Measurements from ENCODE around the gene FOXN3.

The FOXN3 gene, protein sequence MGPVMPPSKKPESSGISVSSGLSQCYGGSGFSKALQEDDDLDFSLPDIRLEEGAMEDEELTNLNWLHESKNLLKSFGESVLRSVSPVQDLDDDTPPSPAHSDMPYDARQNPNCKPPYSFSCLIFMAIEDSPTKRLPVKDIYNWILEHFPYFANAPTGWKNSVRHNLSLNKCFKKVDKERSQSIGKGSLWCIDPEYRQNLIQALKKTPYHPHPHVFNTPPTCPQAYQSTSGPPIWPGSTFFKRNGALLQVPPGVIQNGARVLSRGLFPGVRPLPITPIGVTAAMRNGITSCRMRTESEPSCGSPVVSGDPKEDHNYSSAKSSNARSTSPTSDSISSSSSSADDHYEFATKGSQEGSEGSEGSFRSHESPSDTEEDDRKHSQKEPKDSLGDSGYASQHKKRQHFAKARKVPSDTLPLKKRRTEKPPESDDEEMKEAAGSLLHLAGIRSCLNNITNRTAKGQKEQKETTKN

DNA sequence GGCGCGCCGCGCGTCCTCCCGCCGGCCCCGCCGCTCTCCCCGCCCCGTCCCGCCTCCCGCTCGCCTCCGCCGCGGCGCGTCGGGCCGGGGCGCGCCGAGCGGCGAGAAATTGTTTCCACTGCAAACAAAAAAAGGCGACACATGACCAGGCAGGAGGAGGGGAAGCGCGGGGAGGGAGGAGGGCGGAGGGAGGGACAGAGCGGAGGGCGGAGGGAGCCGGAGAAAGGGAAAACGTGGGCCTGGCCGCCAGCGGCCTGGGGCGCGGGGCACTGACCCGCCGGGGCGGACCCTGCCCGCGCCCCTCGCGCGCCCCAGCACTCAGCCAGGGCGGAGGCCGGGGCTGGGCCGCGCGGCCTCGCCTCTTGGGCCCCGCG is at the start of gene FOXN3:
FOXN3 (minus strand) TSS at position 143 of the 374 bp plus-strand sequence. CDS start 4,757 bp downstream, outside the sequence.
- DNase-seq: peak; percentile 81

DNA sequence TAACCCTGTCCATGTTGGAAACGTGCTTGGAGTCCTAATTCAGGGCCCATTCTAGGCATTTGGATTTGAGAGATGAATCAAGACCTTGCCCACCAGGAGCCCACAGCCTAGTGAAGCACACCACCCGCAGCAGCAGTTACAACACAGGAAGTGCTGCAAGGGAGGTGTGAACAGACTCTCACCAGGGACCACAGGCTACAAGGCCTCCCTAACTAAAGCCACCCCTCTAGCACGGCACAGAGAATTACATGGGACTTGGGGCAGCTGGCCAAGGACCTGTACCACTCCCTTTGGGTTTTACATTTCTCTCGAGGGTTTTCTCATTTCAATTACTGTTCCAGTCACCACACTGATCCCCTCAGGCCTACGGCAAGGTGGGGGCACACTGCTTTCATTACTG is 49.5 kb upstream of the FOXN3 start:
- DNase-seq: no peak

DNA sequence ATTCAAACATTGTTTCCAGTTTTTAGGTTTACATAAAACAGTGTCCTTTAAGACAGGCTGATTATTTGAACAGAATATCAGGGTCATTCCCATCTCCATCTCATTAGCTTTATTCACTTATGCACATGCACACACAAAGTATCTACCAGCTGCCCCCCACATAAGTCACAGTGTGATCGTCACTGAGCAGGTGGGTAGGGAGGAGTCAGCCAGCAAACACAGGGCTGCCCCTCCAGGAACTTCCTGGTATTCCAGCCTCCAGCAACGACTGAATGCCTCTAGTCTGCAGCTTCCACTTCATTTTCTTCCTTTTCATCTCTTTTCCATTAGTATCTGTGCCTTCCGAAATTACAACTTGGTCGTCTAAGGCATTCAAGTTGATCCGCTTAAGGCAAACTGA is 48.8 kb upstream of the FOXN3 start:
- DNase-seq: no peak

DNA sequence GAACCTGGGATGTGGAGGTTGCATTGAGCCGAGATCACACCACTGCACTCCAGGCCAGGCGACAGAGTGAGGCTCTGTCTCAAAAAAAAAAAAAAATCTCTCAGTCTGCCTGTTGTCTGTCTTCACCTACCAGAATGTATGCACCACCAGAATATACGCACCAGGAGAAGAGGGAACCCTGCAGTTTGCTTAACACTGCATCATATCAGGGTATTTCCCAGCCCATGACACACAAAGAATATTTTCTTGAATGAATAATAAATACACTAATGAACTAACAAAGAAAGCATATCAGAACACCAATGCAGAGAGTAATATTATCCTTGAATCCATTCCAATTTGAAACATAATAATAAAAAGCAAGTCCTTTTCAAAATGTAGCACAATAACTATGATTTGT is 44.2 kb upstream of the FOXN3 start:
- no peak for DNase-seq

DNA sequence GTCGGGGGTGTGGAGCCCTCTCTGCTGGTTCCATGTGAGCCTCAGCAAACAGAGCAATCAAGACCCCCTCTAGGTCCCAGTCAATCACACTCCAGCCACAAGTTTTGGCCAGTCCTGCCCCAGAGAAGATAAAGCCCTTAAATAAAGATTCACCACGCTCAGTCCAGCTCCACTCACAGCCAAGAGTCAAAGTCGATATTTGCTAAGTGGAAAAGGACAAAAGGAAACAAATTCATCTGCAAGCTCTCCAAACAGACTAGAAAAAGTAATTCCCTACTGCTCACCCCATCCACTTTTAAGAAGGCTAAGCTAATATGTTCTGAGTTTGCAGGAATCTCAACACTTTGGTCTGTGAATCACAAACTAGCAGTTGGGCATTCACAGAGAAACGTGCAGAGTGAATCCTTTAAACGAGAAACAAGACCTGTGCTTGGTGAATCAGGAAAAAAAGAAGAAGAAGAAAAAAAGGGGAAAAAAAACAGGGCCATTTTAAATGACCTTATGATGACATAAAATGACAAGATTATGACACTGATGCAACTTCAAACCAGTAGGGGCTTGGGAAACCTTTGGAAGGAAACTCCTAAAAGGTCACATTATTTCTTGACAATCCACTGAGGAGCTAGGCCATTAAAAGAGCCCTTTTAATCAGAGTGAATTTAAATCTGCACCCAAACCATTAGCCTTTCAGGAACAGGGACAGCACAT is 41.8 kb upstream of the FOXN3 start:
- no peak for DNase-seq

DNA sequence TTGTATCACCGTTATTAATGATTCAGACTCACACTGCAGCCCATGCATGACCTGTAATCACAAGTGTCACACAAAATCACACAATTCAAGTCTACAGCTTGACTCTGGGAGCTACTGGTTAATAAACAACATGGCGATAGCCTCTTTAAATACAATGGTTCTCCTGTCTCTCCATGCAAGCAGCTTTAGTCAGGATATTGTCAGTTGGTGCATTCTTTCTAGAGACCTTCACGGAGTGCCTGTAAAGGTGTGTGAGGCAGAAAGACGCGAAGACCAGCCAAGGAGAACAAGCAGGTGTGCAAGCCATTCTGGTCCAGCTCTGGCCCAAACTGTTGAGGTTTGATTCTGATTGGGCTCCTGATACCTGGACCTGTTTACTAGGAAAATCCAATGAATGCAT is 40.0 kb upstream of the FOXN3 start:
- DNase-seq: no peak

DNA sequence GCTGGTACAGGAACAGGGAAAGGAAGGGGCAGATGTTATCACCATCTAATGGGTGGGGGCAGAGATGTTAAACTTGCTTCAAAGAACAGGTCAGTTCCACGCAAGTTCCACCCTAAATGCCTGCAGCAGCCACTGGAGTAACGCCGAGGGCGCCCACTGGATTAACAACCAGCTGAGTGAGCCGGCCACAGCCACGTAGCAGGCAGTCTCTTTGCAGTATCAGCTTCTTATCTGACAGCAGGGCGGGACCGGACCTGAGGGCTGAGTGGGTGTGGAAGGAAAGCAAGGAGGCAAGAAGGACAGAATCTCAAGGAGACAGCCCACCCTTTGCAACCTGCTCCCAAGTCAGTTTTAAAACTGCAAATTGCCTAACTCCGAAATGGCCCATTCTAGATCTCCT is 38.4 kb upstream of the FOXN3 start:
- no peak for DNase-seq

DNA sequence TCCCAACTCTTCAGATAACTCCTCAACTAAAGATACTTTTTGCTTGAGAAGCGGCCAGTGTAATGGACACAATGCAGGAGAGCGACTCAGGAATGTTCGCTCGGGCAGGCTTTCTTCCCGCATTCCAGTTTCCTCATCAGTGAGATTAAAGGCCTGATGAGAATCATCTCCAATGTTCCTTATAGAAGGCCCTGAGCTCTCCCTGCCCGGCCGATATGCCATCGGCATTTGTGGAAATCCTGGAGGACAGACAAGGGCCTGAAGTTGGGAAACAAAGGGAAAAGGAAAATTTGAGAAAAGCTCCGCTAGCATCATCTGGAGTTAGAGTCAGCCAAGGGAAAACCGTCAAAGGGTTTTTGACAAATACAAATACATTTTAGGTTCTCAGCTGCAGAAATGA is 38.0 kb upstream of the FOXN3 start:
- no peak for DNase-seq

DNA sequence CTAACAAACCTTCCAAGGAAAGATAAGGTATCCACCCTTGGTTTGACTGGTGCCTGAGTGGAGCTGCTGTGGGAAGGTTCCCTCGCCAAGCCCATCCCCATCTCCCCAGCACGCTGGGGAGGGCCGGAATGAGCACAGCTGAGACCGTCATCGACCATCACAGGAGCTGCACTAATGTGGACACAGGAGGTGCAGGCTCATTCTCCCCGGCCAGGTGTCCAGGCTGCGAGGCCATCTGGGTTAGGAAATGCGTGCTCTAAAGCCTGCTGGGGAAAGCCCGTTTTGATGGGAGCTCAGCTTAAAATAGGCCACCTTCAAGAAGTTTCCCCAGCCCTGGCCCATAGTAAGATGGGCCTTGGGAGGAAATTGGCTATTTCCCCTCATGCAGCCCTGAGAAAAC is 35.2 kb upstream of the FOXN3 start:
- no peak for DNase-seq

DNA sequence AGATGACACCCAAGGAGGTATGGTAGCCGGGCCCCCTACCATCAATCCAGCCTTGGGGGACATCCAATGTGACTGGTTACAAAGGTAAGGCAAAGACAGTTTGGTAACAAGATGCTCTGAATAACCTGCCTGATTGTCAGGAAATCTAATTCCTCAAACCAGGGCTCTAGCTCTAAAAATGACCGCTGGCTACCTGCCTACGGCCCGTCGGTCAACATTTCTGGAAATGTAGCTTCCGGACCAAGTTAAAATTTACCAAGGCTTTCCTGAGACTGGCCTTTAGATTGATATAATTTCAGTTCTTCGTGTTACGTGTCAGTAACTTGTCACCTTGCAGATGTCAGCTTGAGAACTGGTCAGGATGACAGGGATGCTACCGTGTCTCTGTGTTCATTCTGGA is 34.2 kb upstream of the FOXN3 start:
- DNase-seq: no peak

DNA sequence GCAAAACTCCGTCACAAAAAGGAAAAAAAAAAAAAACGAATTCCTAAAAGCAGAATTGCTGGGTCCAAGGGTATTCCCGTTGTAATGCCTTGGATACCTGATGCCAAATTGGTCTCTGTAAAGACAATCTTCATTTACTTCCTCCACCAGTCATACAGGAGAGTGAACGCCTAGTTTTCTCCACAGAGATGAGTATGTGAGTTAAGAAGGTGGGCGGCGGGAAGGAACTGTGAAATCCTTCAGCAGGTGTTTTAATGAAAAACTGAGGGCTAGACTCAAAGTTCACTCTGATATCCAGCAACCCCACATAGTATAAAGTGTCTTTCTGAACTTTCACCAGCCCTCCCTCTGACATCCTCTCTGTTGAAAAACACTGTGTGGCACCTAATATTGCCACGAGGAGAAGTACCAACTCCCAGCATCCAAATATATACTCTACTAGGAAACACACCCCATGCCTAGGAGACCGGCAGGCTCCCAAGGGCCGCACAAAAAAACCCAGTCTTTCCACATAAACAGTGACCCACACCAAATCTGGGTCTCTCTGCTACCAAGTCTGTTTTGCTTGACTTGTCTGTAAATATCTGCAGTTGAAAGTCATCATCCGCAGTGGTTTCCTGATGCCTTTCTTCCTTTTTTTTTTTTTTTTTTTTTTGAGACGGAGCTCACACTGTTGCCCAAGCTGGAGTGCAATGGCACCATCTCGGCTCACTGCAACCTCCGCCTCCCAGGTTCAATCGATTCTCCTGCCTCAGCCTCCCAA is 30.3 kb upstream of the FOXN3 start:
- DNase-seq: no peak

DNA sequence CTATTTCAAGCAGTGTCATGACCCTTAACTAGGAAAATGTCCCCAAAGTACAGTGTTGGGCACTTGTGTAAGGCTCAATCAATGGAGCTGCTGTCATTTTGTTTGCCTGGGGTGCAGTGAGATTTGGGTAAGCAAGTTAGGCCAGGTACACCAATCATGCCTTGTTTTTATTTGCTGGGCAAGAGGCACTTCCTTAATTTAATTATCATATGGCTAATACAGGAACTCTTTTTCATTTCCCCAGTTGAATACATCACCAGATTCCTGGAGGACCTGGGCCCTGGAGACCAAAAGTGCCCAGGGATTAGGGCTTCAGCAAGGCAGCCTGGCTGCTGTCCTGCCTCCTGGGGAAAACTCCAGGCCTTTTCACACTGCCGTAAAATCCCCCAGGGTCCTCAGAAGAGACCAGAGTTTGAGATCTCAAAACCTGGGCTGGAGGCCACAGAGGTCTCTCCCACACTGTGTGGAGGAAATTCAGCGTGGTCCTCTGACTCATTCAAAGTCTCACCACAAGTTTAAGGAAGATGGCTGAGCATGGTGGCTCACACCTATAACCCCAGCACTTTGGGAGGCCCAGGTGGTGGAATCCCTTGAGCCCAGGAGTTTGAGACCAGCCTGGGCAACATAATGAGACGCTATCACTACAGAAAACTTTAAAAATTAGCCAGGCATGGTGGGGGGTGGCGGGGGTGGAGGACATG is 28.4 kb upstream of the FOXN3 start:
- no peak for DNase-seq

DNA sequence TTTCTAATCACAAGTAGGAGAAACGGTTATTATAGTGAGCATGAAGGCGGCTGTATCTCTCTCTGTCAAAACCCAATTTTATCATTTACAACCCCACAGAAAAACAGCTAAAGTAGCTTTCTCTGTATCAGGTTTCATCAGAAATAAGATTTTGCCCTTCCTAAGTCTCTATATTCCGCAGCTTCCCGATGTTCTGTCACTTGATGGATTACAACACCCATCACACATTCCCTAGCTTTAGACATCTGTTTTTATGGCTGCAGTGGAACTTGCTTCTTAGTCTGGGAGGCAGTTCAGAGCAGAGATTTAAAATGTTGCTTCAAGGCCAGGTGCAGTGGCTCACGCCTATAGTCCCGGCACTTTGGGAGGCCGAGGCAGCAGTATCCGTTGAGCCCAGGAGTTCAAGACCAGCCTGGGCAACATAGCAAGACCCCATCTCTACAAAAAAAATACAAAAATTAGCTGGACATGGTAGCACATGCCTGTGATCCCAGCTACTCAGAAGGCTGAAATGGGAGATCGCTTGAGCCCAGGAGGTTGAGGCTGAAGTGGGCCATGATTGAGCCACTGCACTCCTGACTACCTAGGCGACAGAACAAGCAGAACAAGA is 27.6 kb upstream of the FOXN3 start:
- DNase-seq: no peak

DNA sequence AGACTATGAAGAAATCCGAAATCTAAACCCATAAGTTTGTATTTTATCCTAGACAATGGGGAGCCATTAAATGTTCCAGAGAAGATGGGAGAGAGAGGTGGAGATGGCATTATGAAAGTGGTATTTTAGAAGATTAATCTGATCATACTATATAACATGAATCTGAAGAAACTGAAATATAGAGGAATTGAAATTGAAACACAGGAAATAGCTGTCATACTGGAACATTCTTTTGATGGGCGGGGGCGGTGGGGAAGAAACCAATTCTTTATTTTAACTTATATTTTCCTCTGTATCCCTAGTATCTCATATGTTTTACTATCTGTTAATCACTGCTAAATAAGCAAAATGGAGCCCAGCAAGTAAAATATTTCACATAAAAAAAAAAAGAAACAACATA is 27.0 kb upstream of the FOXN3 start:
- no peak for DNase-seq

DNA sequence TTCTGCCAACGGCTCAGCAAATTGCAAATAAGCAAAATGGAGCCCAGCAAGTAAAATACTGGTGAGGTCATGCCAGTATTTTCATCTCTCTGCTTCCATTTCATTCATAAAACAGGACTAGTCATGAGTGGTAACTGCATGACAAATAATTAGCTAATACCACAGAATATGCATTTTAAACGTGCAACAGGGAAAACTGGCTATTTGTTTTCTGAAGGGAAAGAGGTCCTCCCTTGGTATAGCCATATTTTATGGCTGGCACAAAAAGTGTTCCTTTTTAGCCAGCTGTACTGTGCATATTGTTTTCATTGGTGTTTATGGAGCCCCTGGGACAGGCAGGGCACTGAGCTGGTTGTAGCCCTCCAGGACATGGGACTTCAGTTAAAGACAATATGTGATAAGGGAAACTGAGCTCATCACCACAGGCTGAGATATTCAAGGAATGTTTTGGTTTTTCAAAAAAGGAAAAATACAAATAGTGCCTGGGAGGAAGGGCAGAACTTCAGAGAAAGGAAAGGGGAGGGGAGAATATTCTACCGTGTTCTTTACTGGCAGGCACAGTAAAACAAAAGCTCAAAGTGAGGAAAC is 26.1 kb upstream of the FOXN3 start:
- DNase-seq: no peak

DNA sequence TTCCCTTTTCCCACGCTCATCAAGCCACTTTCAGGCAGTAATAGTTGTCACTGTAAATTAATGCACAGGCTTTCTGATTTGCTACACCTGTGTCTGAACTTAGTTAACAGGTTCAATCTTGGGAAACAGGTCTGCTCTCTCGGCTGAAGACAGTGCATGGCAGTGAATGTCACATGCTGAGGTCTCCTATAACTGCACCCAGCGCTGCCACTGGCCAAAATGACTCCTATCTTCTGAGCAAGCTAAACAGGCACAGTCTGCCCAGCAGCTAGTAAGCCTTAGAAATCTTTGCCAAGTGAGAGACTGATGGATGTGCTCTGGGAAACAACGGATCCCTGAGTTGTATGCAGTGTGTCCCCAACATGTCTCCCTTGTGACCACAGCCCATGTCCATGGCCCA is 25.2 kb upstream of the FOXN3 start:
- DNase-seq: no peak

DNA sequence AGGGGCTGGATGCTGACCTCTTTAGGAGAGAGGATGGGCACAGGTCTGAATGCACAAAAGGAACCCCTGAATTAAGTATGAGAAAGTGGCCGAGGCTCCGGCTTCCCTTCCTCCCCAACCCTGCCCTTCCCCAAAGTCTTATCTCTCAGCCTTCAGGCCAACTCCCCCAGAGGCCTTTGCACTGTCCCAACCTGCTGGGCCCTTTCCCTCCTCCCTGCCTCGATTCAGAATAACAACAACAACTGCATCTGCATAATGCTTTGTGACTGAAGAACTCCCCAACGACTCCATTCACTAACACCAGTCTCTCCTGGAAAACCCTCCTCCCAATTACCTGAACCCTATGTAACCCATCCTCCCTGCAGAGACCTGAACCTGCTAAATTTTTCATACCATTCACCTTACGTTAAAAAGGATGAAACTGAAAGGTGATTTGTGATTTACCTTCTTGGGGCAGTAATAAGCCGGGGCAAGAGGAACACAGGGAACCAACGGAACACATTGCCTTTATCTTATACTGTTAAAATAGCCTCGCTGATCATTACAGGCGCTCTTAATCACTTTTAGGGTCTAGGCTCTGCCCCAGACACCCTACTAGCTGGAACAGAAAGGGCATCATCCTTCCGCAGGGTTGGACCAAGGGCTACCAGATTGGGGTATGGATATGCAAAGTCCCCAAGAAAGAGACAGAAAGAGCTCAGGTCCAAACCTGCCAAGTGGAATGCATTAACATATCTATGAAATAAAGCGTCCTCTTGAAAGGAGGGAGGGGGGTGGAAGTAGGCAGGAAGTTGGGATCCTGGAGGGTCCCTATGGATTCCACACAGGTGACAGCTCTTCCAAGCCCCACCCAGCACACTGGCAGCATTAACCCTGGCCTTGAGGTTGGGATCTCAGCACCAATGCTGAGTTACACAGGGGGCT is 24.2 kb upstream of the FOXN3 start:
- DNase-seq: no peak

DNA sequence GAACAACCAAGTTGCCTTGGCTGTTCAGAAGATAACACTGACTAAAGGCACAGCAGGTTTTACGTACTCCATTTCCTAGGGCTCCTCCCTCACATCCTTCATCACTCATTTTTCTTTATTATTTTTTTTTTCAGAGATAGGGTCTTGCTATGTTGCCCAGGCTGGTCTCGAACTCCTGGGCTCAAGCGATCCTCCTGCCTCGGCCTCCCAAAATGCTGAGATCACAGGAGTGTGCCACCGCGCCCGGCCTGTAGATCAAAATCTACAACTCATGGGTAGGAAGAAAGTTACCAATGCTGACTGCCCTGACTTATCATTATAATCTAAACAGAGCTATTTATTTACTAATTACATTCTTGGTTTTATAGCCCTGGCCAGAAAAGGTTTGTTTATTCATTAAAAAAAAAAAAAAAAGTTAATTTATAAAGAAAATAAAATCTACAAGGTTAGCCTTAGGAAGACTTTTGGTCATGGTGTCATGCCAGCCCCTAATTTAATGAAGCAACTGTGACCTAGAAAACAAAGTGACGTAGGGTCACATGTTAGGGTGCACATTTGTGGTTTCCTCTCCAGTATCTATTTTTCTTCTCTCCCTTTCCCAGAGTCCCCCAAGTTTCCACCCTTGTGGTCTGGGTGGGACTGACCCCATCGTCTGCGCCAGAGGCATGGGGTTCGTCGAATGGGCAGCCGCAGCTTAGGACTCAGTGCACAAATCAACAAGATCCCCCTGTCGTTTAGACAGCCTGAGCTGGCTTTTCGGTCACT is 19.0 kb upstream of the FOXN3 start:
- DNase-seq: no peak

DNA sequence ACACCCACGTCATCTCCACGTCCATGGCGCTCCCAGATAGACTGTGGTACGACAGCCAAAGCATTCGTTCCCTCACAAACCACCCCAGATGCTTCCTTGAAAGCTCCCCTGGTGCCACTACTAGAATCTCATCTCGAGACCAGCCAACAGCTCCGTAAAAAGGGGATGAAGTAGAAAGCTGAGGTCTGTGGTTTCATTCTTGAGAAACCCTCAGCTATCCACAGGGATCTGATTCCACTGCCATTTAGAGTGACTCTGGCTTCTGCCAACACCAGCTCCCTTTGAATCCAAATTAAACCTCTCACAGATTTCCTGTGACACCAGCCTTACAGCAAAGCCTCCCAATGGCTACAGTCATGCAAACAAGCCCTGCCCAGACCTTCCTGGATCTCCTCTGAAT is 18.5 kb upstream of the FOXN3 start:
- DNase-seq: no peak

DNA sequence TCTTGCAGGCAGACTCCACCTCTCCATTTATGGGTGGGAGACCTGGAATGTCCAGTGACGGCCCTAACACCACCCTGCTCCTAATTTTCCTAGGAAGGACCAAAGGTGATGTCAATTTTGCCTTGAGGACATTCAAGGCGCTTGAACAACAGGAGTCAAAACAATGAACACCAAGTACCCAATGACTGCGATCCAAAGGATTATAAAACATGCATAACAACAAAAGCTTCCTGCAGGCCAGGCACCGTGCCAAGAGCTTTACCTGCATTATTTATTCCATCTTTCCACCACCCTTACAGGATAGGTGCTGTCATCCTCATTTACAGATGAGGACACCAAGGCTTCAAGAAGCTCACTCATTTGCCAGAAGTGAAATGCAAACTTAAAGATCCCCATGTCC is 15.2 kb upstream of the FOXN3 start:
- DNase-seq: no peak

All from NCI-H2107 (cell line).